NCI-H1436 (cell line): ENCODE results near the gene EMILIN2.
A peak's percentile ranks its signal among the peaks of the same experiment; 100 is the strongest.

ENCODE experiments used
- DNase-seq: peaks from one replicate; lab custom pipeline; 2025; lab: John Stamatoyannopoulos, UW

The EMILIN2 gene

GRCh38 chr18:2900684-2901422, 54.0 kb downstream of the EMILIN2 start:
- DNase-seq: no peak

- no peak for DNase-seq
These were observed 54.7 kb downstream of the EMILIN2 start for GRCh38 chr18:2901423-2901985.

GRCh38 chr18:2902327-2902726, 55.5 kb downstream of the EMILIN2 start:
- no peak for DNase-seq

GRCh38 chr18:2903006-2903405, 56.2 kb downstream of the EMILIN2 start:
- no peak for DNase-seq

- DNase-seq: peak; percentile 11
These were observed 59.3 kb downstream of the EMILIN2 start for GRCh38 chr18:2905854-2906703.

GRCh38 chr18:2906704-2907549, 60.1 kb downstream of the EMILIN2 start:
- no peak for DNase-seq

- DNase-seq: no peak
These were observed 60.8 kb downstream of the EMILIN2 start for GRCh38 chr18:2907550-2908135.

- no peak for DNase-seq
These were observed 61.5 kb downstream of the EMILIN2 start for GRCh38 chr18:2908166-2908945.

GRCh38 chr18:2908946-2909335, 62.1 kb downstream of the EMILIN2 start:
- DNase-seq: no peak

- DNase-seq: no peak
These were observed 62.8 kb downstream of the EMILIN2 start for GRCh38 chr18:2909431-2910140.

GRCh38 chr18:2910261-2910660, 63.5 kb downstream of the EMILIN2 start:
- DNase-seq: no peak

- DNase-seq: no peak
These were observed 64.1 kb downstream of the EMILIN2 start for GRCh38 chr18:2910751-2911425.

- DNase-seq: no peak
These were observed 64.7 kb downstream of the EMILIN2 start for GRCh38 chr18:2911533-2911932.

- DNase-seq: no peak
These were observed 65.8 kb downstream of the EMILIN2 start for GRCh38 chr18:2912357-2913299.

- no peak for DNase-seq
These were observed 66.7 kb downstream of the EMILIN2 start for GRCh38 chr18:2913398-2914005.

- DNase-seq: no peak
These were observed 67.5 kb downstream of the EMILIN2 start for GRCh38 chr18:2914185-2914880.

- no peak for DNase-seq
These were observed 68.1 kb downstream of the EMILIN2 start for GRCh38 chr18:2914881-2915240.
